Cardiac fibroblast (primary cell): ENCODE measurements around the gene ACSF3.
A peak's percentile ranks its signal among the peaks of the same experiment; 100 is the strongest.

Experiments used
- DNase-seq, 2 donors: peaks; one replicate each; pipeline versions ENCODE4 v3.0.0 to v3.0.0-alpha.2; 2010; ENCODE audit warnings: low read depth in 2 of 2
- H3K4me3 ChIP-seq, 2 donors: replicated peaks in 1 of 2; 1 replicate in 1 of 2; 2 replicates in 1 of 2; pipeline ENCODE4 v1.5.1; 2011; ENCODE audit warnings: low read depth in 2 of 2, low read length in 2 of 2, mild to moderate bottlenecking in 2 of 2, moderate library complexity in 1 of 2
- TF ChIP-seq, protein P1 (sequence below): IDR thresholded peaks from one replicate; pipeline ENCODE4 v1.5.1; 2011; ENCODE audit warnings: low read depth, mild to moderate bottlenecking, low read length, inconsistent platforms

The ACSF3 gene

DNA sequence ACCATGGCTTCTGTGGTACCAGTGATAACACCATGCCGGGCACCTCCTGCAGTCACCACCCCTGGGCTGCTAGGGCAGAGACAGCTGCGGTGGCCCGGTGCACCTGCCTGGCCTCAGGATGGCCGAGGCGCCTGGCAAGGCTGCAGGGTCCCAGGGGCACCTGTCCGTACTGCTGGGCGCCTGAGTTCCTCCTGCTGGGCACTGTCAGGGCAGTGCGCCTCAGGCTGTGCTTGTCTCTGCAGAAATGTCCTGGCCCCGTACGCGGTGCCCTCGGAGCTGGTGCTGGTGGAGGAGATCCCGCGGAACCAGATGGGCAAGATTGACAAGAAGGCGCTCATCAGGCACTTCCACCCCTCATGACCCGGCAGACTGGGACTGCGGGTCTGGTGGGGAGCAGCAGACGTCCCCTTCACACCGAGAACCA, 60.2 kb downstream of the ACSF3 start:
- TF ChIP-seq, protein P1, sequence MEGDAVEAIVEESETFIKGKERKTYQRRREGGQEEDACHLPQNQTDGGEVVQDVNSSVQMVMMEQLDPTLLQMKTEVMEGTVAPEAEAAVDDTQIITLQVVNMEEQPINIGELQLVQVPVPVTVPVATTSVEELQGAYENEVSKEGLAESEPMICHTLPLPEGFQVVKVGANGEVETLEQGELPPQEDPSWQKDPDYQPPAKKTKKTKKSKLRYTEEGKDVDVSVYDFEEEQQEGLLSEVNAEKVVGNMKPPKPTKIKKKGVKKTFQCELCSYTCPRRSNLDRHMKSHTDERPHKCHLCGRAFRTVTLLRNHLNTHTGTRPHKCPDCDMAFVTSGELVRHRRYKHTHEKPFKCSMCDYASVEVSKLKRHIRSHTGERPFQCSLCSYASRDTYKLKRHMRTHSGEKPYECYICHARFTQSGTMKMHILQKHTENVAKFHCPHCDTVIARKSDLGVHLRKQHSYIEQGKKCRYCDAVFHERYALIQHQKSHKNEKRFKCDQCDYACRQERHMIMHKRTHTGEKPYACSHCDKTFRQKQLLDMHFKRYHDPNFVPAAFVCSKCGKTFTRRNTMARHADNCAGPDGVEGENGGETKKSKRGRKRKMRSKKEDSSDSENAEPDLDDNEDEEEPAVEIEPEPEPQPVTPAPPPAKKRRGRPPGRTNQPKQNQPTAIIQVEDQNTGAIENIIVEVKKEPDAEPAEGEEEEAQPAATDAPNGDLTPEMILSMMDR, result no peak
- DNase-seq, result no peak

GRCh38 chr16:89154390-89155183, 60.9 kb downstream of the ACSF3 start:
- H3K4me3 ChIP-seq, result no peak overlapping the region
- TF ChIP-seq, protein P1, result no peak
- DNase-seq, result peak in 1 of 2 donors; percentile 2

More for the DNA sequence above, 60.2 kb downstream of the ACSF3 start:
- H3K4me3 ChIP-seq, result no peak overlapping the region

GRCh38 chr16:89155184-89155679, 61.6 kb downstream of the ACSF3 start:
- TF ChIP-seq, protein P1, result no peak
- no peak overlapping the region for H3K4me3 ChIP-seq
- DNase-seq, result peak; percentile 74 to 93

DNA sequence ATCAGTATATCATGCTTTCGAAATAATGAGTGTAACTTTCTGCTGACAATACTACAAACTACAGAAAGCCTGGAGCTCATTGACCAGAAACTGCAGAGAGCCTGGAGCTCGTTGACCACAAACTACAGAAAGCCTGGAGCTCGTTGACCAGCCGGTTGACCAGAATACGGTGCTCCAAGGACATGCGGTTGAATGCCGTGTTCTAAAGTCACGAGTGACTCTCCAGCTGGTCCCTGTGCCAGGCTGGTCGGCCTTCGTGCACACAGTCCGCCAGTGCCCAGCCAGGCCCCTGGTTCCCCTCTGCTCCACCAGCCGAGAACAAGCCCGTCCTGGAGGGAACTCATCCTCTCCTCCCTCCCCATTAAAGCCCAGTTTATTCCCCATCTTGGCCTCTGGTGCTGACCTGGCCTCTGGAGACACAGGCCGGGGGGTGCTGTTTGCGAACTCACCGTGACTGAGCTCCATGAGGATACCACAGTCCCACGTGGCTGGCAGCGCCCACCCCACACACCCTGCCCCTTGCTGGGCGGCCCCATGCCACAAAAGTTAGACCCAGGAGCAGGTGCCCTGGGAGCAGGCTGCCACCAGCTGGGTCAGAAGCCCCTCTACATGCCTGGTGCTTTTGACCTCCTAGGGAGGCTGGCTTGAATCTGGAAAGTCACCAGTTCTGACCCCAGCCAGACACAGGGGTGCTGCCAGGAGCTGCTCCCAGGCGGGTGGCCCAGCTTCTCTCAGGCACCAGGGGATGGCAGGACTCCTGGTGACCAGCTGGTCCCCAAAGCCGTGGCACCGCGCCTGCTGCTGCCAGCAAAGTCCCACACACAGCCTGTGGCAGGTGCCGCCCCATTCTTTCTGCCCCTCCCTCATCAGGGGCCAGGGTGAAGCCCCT, 62.4 kb downstream of the ACSF3 start:
- DNase-seq, result no peak
- TF ChIP-seq, protein P1, result no peak
- H3K4me3 ChIP-seq, result no peak overlapping the region

- TF ChIP-seq, protein P1, result no peak
- no peak for DNase-seq
- no peak overlapping the region for H3K4me3 ChIP-seq
Observed at GRCh38 chr16:89156740-89157645, 63.3 kb downstream of the ACSF3 start.

DNA sequence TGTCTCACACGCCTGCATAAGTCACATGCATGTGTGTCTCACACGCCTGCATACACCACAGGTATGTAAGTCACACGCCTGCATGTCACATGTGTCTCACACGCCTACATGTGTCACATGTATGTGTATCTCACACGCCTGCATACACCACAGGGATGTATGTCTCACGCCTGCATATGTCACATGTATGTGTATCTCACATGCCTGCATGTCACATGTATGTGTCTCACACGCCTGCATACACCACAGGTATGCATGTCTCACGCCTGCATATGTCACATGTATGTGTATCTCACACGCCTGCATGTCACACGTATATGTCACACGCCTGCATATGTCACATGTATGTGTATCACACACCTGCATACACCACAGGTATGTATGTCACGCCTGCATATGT, 64.1 kb downstream of the ACSF3 start:
- TF ChIP-seq, protein P1, result no peak
- H3K4me3 ChIP-seq, result no peak overlapping the region
- no peak for DNase-seq
